HepG2 (cell line): ENCODE data around the gene MYO18A. TPM values are rescaled to one million over a fixed set of nuclear protein-coding genes. Genes with fewer than 3 reads are reported as not detected.
A peak's percentile ranks its signal among the peaks of the same experiment; 100 is the strongest.

Experiments used
- CC2D1A ChIP-seq: sonication (generic); formaldehyde crosslinking; IDR thresholded peaks from 2 replicates; pipeline ENCODE4 v1.8.1; 2023; ENCODE audit warnings: mild to moderate bottlenecking, missing genetic modification reagents
- CEBPG ChIP-seq: IDR thresholded peaks from 2 replicates; pipeline ENCODE4 v1.6.1; 2016
- CHCHD3 ChIP-seq: sonication (generic); formaldehyde crosslinking; IDR thresholded peaks from 2 replicates; pipeline ENCODE4 v1.8.0; 2022; ENCODE audit warnings: mild to moderate bottlenecking, missing genetic modification reagents, moderate library complexity
- DNMT3B ChIP-seq: conservative IDR thresholded peaks from 2 replicates; pipeline ENCODE4 v1.6.1; 2016; ENCODE audit warnings: missing biosample characterization, control low read depth
- KAT2B ChIP-seq: fragments of 150-350 bp; IDR thresholded peaks from 2 replicates; pipeline ENCODE4 v1.6.1; 2014; ENCODE audit warnings: low read depth, low read length, borderline replicate concordance
- MEIS1 ChIP-seq: sonication (generic); formaldehyde crosslinking; IDR thresholded peaks from 2 replicates; pipeline ENCODE4 v1.9.0; 2021; ENCODE audit warnings: mild to moderate bottlenecking, missing genetic modification reagents, moderate library complexity, borderline replicate concordance
- PHF21A ChIP-seq: sonication (generic); formaldehyde crosslinking; IDR thresholded peaks from 2 replicates; pipeline ENCODE4 v1.5.0; 2020; ENCODE audit warnings: mild to moderate bottlenecking, missing genetic modification reagents
- SNAPC5 ChIP-seq: sonication (generic); formaldehyde crosslinking; IDR thresholded peaks from 2 replicates; pipeline ENCODE4 v1.8.1; 2023; ENCODE audit warnings: mild to moderate bottlenecking, missing genetic modification reagents, borderline replicate concordance
- U2AF1 ChIP-seq: fragments of 200-400 bp; formaldehyde crosslinking; optimal IDR thresholded peaks from 2 replicates; pipeline ENCODE3; 2017; ENCODE audit warnings: mild to moderate bottlenecking, low read depth, low read length
- ZKSCAN5 ChIP-seq: sonication (generic); formaldehyde crosslinking; IDR thresholded peaks from 2 replicates; pipeline ENCODE4 v1.5.1; 2020; ENCODE audit warnings: mild to moderate bottlenecking, missing genetic modification reagents
- ZNF235 ChIP-seq: sonication (generic); formaldehyde crosslinking; IDR thresholded peaks from 2 replicates; pipeline ENCODE4 v1.8.1; 2023; ENCODE audit warnings: mild to moderate bottlenecking, missing genetic modification reagents, borderline replicate concordance
- ZNF503 ChIP-seq: sonication (generic); formaldehyde crosslinking; IDR thresholded peaks from 2 replicates; pipeline ENCODE4 v1.4.0; 2020; ENCODE audit warnings: missing genetic modification reagents
- ZNF556 ChIP-seq: sonication (generic); formaldehyde crosslinking; IDR thresholded peaks from 2 replicates; pipeline ENCODE4 v1.4.0; 2020; ENCODE audit warnings: mild to moderate bottlenecking, missing genetic modification reagents, borderline replicate concordance
- ZNF574 ChIP-seq: sonication (generic); formaldehyde crosslinking; IDR thresholded peaks from 2 replicates; pipeline ENCODE4 v1.4.0; 2020; ENCODE audit warnings: missing genetic modification reagents
- ZNF646 ChIP-seq: sonication (generic); formaldehyde crosslinking; IDR thresholded peaks from 2 replicates; pipeline ENCODE4 v1.9.0; 2021; ENCODE audit warnings: mild to moderate bottlenecking, missing genetic modification reagents
- polyA plus RNA-seq, 8 experiments: library from polyadenylated mRNA; depleted of rRNA in 3 of 8; stranded (reverse) in 7 of 8; unstranded in 1 of 8; fragments of >200 nt; fragmentation: Illumina TruSeq in 4 of 8; extraction: Trizol in 4 of 8; gene quantifications; 2 replicates each; pipeline versions ENCODE4 v1.2.1 to v1.2.3, GENCODE V29; 2011 to 2016; ENCODE audit warnings: low read depth in 4 of 8, missing spikeins in 1 of 8, mixed read lengths in 1 of 8; ENCODE audit not compliant: insufficient read depth in 1 of 8
- total RNA-seq, 5 experiments: library from RNA; depleted of rRNA; stranded (reverse); fragments of >200 nt; fragmentation: Illumina TruSeq; extraction: Trizol; gene quantifications; 2 replicates each; pipeline ENCODE4 v1.2.3, GENCODE V29; 2016; ENCODE audit warnings: low read depth in 1 of 5

MYO18A gene
- total and polyA plus RNA-seq, 2 of the 13 experiments (the other 11 are each of a cell fraction or from before 2014, with no cell fraction given) = 16.8 to 24.8 TPM

GRCh38 chr17:29179232-29180033 lies 765 bp downstream of the MYO18A start (continued):
- TF ChIP-seq CEBPG (no peak), ZNF503 (0 out of 2 replicates have a peak, but pooled peaks have one; percentile 24), ZNF574 (CRISPR knock-in tag) (no peak), CC2D1A (CRISPR knock-in tag) (no peak), PHF21A (CRISPR knock-in tag) (peak; percentile 72), SNAPC5 (CRISPR knock-in tag) (no peak), KAT2B (no peak), DNMT3B (no peak), MEIS1 (CRISPR knock-in tag) (0 out of 2 replicates have a peak, but pooled peaks have one; percentile 60), CHCHD3 (CRISPR knock-in tag) (no peak), ZNF556 (CRISPR knock-in tag) (0 out of 2 replicates have a peak, but pooled peaks have one; percentile 17), ZNF235 (no peak; the same call in 1 of the 2 replicates), U2AF1 (no peak), ZNF646 (CRISPR knock-in tag) (no peak), ZKSCAN5 (no peak)
- TF ChIP-seq, all 625 proteins: peak for 166
